GM19328 (cell line): Measurements from ENCODE around the gene LETM1.
"Not testable (repeated sequence)": the region's sequence is repeated elsewhere in the genome, so short reads cannot be mapped to it uniquely, and the experiment has no call there.

Experiments
- ATAC-seq: cut with Tn5 transposase; IDR thresholded peaks from one replicate; pipeline ENCODE4 v1.9.1; 2021; ENCODE audit warnings: mild to moderate bottlenecking, moderate library complexity; ENCODE audit not compliant: unreplicated experiment

Gene LETM1

GRCh38 chr4:1852904-1853623, 2.9 kb downstream of the LETM1 start:
- ATAC-seq = no peak

GRCh38 chr4:1851575-1852410, 4.2 kb downstream of the LETM1 start:
- no peak for ATAC-seq

DNA sequence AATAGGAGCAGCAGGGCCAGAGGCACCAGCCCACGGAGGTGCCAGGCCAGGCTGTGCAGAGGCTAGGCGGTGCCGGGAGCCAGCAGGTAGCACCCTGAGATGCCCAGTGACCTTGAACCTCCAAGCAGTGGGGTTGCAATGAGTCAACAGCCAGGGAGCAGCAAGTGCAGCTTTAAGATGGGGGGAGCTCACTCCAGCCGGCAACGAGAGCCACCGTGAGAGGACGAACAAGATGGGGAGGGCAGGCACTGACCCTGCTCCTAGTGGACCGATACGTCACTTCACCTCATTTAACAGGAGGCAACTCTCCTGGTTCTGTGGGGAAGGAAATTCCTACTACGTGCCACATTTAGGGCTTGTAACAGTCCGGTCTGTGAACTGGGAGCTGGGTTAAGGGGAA, 4.8 kb downstream of the LETM1 start:
- no peak for ATAC-seq

DNA sequence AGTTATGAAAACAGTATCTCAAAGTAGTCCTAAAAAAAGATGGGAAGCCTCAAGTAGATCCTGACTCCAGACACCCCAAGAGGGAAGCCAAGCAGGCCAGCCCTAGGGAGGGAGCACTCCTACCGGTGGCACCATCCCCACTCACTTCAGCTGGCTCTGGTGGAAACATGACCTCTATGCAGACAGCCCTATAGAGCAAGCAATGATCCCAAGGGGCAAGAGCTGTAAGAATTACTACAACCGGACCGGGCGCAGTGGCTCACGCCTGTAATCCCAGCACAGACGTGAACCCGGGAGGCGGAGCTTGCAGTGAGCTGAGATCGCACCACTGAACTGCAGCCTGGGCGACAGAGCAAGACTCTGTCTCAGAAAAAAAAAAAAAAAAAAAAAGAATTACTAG, 5.7 kb downstream of the LETM1 start:
- ATAC-seq = no peak

GRCh38 chr4:1846580-1846979, 9.4 kb downstream of the LETM1 start:
- no peak for ATAC-seq

GRCh38 chr4:1844618-1845017, 11.3 kb downstream of the LETM1 start:
- not testable (repeated sequence) for ATAC-seq

- no peak for ATAC-seq
These were observed 12.1 kb downstream of the LETM1 start for GRCh38 chr4:1843852-1844251.

- ATAC-seq = no peak
These were observed 12.9 kb downstream of the LETM1 start for GRCh38 chr4:1842993-1843448.

- no peak for ATAC-seq
These were observed 13.5 kb downstream of the LETM1 start for GRCh38 chr4:1842339-1842895.

- no peak for ATAC-seq
These were observed 14.1 kb downstream of the LETM1 start for GRCh38 chr4:1841887-1842210.

- no peak for ATAC-seq
These were observed 14.6 kb downstream of the LETM1 start for GRCh38 chr4:1841201-1841886.

DNA sequence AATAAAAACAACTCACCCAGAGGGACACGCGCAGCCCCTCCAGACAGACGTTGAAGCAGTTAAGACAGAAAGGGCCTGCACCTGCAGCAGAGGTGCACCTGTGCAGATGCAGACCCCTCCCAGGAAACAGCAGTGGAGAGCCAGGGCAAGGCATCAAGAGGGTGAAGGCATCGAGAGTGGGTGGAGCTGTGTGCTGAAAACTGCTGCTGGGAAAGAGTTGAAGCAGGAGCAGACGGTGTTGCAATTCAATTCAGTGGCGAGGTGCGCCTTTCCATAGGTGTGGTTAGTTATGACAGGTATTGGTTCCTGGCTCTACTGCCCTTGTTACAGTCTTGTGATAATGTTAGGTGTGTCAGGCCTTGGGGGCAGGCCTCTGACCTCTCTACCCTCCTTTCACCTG, 16.7 kb downstream of the LETM1 start:
- no peak for ATAC-seq

GRCh38 chr4:1837069-1837468, 18.9 kb downstream of the LETM1 start:
- no peak for ATAC-seq

GRCh38 chr4:1836650-1837049, 19.3 kb downstream of the LETM1 start:
- no peak for ATAC-seq

- not testable (repeated sequence) for ATAC-seq
These were observed 20.1 kb downstream of the LETM1 start for GRCh38 chr4:1835836-1836235.

DNA sequence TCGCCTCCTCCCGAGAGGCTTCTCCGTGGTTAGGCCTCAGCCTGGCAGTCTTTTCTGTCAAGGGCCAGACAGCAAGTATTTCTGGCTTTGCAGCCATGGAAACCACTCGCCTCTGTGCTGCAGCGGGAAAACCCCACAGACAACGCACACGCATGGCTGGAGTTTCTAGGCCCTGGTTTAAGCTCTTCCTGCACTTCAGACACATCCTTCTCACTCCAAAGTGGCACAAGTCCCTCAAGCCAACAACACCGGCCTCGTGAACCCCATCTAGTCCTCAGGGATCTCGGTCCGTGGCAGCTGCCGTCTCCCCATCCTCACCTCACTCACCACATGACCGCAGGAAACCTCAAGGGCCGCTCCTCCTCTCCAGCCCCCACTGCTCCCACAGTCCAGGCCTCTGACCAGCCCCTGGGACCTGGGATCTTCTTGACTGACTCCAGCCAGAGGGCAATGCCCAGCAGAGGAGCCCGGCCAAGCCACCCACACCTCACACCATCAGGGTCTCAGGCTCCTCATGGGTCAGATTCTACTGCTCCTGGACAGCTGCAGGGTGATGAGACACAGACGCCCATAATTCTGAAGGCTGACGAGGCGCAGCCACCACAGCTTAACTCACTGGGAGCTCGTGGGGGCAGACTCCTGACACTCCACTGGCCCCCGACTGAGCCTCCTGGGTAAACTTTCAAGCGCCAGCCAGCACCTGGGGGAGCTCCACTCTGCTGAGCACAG, 21.7 kb downstream of the LETM1 start:
- no peak for ATAC-seq

DNA sequence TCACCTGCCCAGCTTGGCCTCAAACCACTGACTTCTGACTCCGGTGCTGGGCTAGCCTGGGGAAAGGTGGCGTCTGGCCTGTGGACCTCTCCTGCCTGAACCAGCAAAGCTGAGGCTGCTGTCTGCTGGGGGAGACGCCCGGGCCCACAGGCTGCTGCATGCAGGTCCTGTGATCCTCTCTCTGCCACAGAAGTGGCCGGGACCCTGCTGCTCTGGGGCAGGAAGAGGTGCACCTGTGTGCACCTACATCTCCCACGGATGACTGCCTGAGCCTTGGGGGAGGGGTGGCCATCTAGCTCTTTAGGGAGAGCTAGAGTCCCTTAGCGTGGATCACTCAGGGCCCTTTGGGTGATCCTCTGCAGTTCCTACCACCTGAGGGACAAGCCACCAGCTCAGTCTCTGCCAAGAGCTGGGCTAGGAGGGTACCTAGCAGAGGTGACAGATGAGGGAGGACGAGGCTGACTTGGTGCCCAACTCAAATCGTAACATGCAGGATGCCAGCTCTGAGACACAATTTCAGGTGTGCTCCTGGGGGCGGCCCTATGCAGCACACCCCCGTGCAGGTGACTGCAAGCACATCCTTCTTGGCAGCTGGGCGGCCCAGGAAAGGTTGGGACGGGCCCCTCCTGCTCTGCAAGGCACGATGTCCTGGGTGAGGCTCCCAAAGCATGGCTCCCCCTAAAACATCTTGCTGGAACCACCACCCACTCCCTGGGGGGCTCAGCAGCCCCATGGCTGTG, 22.5 kb downstream of the LETM1 start:
- ATAC-seq = no peak

- no peak for ATAC-seq
These were observed 23.3 kb downstream of the LETM1 start for GRCh38 chr4:1832690-1833089.

- ATAC-seq = no peak
These were observed 24.6 kb downstream of the LETM1 start for GRCh38 chr4:1831331-1831730.

DNA sequence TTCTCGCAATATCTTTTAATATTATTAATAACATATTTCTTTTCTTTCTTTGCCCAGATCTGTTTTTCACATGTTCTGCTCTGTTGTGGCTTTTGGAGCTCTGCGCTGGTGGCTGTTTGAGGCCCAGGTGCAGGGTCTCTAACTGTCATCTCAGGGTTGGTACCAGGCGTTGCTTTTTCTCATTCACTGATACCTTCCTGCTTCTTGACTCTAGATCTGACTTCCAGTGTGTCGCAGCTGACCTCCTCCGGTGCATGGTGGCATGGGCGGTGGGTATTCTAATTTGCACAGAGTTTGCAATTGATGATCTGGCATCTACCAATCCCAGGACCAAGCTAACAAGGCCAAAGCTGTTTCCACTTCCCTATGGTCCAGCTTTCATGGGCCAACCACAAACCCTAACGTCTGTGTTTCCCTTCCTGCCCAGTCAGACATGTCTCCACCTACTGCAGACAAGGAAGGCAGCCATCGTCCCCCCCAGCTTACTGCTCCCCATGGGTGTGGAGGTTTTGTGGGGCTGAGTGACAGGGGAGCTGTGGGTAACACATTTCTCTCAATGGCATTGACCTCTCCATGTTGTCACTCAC, 25.2 kb downstream of the LETM1 start:
- no peak for ATAC-seq
